ENCODE measurements around the gene CD300LD.
"Not testable (repeated sequence)": the region's sequence is repeated elsewhere in the genome, so short reads cannot be mapped to it uniquely, and the experiment has no call there.

CD300LD gene

GRCh38 chr17:74592087-74592990 lies at the start of gene CD300LD:
Gene CD300LD (minus strand): TSS chr17:74592283. CDS start chr17:74592202, 81 bp downstream.
- DNase-seq (ENCODE audit: low read depth in 2 of 2) = no peak

GRCh38 chr17:74641224-74641957 lies 49.3 kb upstream of the CD300LD start:
- no peak for DNase-seq (ENCODE audit: low read depth in 2 of 2)

DNA sequence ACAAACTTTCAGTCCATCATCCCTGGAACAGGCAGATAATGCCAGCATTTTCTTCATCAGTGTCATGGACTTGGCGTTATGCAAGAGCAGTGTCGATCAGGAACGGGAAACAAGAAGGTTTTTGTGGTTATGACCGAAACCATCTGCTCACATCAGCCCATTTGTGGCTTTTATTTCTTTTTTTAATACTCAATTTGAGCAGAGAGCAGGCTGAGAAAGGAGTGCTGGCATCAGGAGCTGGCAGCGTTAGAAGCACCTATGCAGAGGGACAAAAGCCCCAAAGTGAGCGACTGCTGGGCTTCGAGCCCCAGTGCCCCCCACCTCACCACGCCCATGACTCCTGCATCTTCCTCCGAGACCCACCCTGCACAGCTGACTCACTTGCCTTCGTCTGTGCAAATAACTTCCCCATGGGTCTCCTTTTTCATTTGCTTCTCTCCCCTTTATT lies 47.6 kb upstream of the CD300LD start:
- DNase-seq (ENCODE audit: low read depth in 2 of 2) = no peak

GRCh38 chr17:74637926-74638325 lies 45.8 kb upstream of the CD300LD start:
- DNase-seq (ENCODE audit: low read depth in 2 of 2) = no peak

DNA sequence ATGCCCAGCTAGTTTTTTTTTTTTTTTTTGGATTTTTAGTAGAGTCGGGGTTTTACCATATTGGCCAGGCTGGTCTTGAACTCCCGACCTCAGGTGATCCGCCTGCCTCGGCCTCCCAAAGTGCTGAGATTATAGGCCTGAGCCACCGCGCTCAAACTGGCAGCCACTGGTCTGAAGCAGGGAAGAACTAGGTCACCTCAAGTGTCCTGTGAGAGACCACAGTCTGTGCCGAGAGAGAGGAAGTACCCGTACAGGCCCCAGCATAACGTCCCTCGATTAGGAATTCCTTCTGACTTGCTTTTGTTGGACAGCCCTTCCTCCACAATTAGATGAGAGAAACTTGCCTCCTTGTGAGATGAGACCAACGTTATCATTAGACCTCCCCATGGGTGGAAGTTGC lies 45.2 kb upstream of the CD300LD start:
- no peak for DNase-seq (ENCODE audit: low read depth in 2 of 2)

DNA sequence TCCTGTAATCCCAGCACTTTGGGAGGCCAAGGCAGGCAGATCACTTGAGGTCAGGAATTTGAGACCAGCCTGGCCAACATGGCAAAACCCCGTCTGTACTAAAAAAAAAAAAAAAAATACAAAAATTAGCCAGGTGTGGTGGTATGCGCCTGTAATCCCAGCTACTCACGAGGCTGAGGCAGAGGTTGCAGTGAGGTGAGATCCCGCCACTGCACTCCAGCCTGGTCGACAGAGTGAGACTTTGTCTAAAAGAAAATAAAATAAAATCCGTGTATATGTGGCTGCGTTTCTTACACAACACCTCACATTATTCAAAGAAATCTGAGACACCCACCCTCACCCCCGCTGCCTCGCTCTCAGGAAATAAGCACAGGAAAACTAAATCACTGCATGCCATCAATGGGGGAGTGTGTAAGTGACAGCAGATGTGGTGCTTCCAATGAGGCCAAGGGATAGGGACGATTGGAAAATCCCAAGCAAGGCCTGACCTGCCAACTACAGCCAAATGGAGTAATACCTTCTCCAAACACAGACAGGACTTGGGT lies 44.5 kb upstream of the CD300LD start:
- DNase-seq (ENCODE audit: low read depth in 2 of 2) = not testable (repeated sequence)

- no peak for DNase-seq (ENCODE audit: low read depth in 2 of 2)
Measured at GRCh38 chr17:74635418-74635817, 43.3 kb upstream of the CD300LD start.

DNA sequence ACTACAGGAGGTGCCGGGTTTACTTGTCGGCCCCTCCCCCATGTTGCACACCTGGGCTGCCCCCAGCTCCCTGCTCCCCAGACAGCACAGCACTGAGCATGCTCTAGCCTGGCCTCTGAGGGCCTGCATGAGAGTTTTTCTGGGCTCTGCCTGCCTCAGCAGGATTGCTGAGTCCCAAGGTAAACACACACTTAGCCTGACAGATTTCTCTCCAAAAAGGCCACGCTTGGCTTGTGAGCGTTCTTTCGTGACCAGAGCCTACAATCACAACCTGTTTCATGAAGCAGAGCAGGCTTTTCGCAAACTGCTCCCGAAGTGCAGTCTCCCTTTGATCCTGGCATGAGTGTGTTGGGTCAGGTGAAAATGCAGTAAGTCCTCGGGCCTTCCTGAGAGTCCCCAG lies 41.2 kb upstream of the CD300LD start:
- DNase-seq (ENCODE audit: low read depth in 2 of 2) = no peak

GRCh38 chr17:74632617-74633016 lies 40.5 kb upstream of the CD300LD start:
- no peak for DNase-seq (ENCODE audit: low read depth in 2 of 2)

- DNase-seq (ENCODE audit: low read depth in 2 of 2) = no peak
Measured at GRCh38 chr17:74631468-74632450, 39.7 kb upstream of the CD300LD start.

- not testable (repeated sequence) for DNase-seq (ENCODE audit: low read depth in 2 of 2)
Measured at GRCh38 chr17:74630251-74630650, 38.2 kb upstream of the CD300LD start.

DNA sequence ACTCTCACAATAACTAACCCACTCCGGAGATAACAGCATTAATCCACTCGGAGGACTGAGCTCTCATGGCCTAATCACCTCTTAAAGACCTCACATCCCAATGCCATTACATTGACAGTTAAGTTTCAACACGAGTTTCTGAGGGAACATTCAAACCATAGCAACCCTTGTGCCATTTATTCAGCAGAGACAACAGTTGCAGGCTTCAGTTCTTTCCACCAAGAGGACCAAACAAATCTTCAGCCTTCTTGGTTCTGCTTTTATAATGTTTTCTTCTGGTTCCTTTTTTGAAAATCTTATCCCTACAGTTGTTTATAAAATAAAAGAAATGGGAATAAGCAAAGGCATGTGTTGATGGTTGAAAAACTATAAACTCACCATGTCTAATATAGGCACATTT lies 33.6 kb upstream of the CD300LD start:
- DNase-seq (ENCODE audit: low read depth in 2 of 2) = no peak

DNA sequence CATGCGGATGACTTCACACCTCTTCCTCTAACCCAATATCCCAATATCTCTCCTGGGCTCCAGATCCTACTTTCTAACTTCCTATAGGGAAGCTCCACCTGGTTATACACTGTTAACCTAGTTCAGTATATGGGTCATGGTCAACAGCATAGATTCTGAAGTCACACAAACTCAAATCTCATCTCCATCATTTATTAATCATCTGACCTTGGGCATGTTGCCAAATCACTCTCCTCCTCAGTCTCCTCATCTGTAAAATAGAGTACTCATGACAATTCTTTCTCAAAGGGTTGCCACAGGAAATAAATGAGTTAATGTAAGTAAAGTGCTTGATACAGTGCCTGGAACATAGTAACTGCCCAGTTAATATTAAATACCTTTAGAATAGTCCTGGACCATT lies 32.0 kb upstream of the CD300LD start:
- DNase-seq (ENCODE audit: low read depth in 2 of 2) = no peak

DNA sequence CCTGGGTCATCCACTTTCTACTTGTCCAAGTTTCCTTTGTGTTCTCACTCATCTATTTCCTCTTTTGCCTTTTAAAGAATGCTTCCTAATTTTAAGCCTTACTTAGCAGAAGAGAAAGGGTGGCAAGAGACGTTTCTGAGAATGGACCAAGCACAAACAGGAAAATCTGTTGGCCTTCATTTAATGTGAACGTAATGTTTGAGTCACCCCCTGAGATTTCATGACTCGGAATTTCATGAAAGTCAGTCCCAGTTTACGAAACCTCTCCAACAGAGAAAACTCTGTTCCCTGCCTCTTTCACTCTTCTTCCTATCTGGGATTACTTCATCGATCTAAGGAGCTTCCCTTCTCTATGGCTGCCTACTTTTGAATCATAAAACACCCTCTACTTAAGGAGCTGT lies 31.6 kb upstream of the CD300LD start, which contains the start of gene CD300E:
Gene CD300E (minus strand): TSS at position 46 of the 401 bp plus-strand sequence. CDS start 117 bp downstream, outside the sequence.
- DNase-seq (ENCODE audit: low read depth in 2 of 2) = no peak

DNA sequence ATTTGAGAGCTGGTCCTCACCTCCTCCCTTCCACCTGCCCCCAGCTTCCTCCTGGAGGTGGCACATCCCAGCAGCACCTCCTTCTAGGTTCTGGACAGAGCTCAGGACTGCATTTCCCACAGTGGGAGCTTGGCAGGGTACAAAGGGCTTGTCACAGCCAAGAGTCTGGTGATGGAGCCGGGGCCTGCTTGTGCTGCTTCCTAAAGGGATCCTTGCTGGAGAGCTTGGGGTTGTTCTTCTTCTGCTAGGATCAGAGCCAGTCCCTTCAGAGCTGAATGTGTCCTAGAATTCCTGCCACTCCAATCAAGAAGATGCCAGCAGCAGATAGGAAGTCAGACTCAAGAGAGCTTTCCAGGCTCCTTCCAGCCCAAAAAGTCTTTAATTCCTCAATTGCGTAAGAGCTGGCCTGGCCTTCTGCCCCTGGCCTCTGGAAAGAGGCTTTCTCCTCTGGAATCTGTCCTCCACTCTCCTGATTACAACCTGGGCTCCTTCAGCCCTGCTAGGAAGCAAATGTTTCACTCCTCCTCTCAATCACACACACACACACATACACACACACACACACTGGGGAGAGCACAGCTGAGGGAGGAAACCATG lies 27.1 kb upstream of the CD300LD start:
- DNase-seq (ENCODE audit: low read depth in 2 of 2) = no peak

- DNase-seq (ENCODE audit: low read depth in 2 of 2) = no peak
Measured at GRCh38 chr17:74618451-74618850, 26.4 kb upstream of the CD300LD start.

DNA sequence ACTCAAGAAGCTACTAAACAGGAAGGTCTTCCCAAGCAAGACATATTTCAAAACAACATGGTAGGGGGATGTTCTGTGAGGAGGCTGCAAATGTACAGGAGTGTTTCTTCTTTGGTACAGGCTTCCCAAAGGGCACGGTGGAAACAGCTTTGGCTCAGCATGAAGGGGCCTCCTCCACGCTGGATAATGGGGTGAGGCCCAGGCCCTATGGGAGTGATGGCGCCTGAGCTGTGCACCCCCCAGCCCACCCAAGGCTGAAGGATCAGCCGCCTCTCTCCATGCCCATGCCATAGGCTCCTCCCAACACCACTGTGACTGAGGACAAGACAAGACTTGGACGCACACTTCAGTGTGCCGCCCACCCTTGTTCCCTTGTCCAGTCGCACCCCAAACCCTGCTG lies 24.6 kb upstream of the CD300LD start:
- DNase-seq (ENCODE audit: low read depth in 2 of 2) = no peak

- DNase-seq (ENCODE audit: low read depth in 2 of 2) = no peak
Measured at GRCh38 chr17:74612046-74612445, 20.0 kb upstream of the CD300LD start.

DNA sequence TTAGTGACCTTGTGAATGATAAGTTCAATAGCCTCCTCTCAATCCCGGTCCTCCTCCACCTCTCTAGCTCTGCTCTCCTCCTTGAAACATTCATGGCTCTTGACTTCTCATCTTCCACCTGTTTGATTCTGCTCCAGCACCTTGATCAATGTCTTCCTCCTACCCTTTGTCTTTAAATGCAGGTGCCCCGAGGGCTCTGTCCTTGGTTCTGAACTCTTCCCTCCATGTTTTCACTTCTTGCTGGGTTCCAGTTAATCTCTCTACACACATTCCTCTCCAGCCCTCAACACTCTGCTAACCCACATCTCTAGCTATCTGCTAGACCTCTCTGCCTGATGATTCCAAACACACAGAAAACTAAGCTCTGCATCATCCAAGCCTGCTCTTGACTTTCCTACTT lies 18.0 kb upstream of the CD300LD start:
- no peak for DNase-seq (ENCODE audit: low read depth in 2 of 2)

- DNase-seq (ENCODE audit: low read depth in 2 of 2) = no peak
Measured at GRCh38 chr17:74608511-74608910, 16.4 kb upstream of the CD300LD start.

- DNase-seq (ENCODE audit: low read depth in 2 of 2) = no peak
Measured at GRCh38 chr17:74607221-74607620, 15.1 kb upstream of the CD300LD start.
